WTC11 (cell line): ENCODE measurements around the gene SLC6A8. TPM values are rescaled to one million over a fixed set of nuclear protein-coding genes. Genes with fewer than 3 reads are reported as not detected.

Experiments
- ATAC-seq: fragments of 200-7000 bp; cut with Tn5 transposase; 2 replicates; pipeline ENCODE4 v1.10.0; 2021; ENCODE audit warnings: mild to moderate bottlenecking, moderate library complexity
- CTCF ChIA-PET: fragments of 300-600 bp; sonication (Branson Sonifier 250); formaldehyde crosslinking; loops from one replicate; lab custom pipeline; 2021; ENCODE audit warnings: antibody characterized with exemption; lab: Charles Lee
- POLR2A ChIA-PET: fragments of 350-600 bp; sonication (Branson Sonifier 250); formaldehyde crosslinking; loops from one replicate; lab custom pipeline; 2021; ENCODE audit warnings: antibody characterized with exemption; lab: Charles Lee
- DNase-seq: peaks from one replicate; pipeline ENCODE4 v3.0.0; 2021; ENCODE audit warnings: low spot score
- H3K27ac Mint-ChIP-seq: 2 replicates; pipeline ENCODE4 v1.8.0; 2021; ENCODE audit warnings: mixed read lengths
- H3K27me3 Mint-ChIP-seq: 2 replicates; pipeline ENCODE4 v1.8.0; 2021; ENCODE audit warnings: low read depth, mild to moderate bottlenecking, moderate library complexity, mixed read lengths
- H3K36me3 Mint-ChIP-seq: 2 replicates; pipeline ENCODE4 v1.8.0; 2021; ENCODE audit warnings: mixed read lengths
- H3K4me1 Mint-ChIP-seq: 2 replicates; pipeline ENCODE4 v1.8.0; 2022; ENCODE audit warnings: mixed read lengths
- H3K4me3 Mint-ChIP-seq: 2 replicates; pipeline ENCODE4 v1.8.0; 2021; ENCODE audit warnings: mild to moderate bottlenecking, moderate library complexity, mixed read lengths
- H3K9me3 Mint-ChIP-seq: 2 replicates; pipeline ENCODE4 v1.8.0; 2021; ENCODE audit warnings: mixed read lengths
- FOXP1 ChIP-seq: sonication (generic); formaldehyde crosslinking; IDR thresholded peaks from 2 replicates; pipeline ENCODE4 v1.8.0; 2022; ENCODE audit warnings: missing genetic modification reagents, mild to moderate bottlenecking, moderate library complexity, borderline replicate concordance
- GTF2I ChIP-seq: fragments of 250-450 bp; sonication (Bioruptor Pico); conservative IDR thresholded peaks from 2 replicates; pipeline ENCODE4 v1.4.0; 2021; ENCODE audit warnings: mild to moderate bottlenecking
- HMGA2 ChIP-seq: fragments of 250-450 bp; sonication (Bioruptor Pico); IDR thresholded peaks from 2 replicates; pipeline ENCODE4 v1.4.0; 2021; ENCODE audit warnings: mild to moderate bottlenecking, moderate library complexity
- KAT7 ChIP-seq: sonication (generic); formaldehyde crosslinking; IDR thresholded peaks from 2 replicates; pipeline ENCODE4 v1.8.1; 2023; ENCODE audit warnings: missing genetic modification reagents, mild to moderate bottlenecking, borderline replicate concordance
- MLX ChIP-seq: sonication (generic); formaldehyde crosslinking; IDR thresholded peaks from 2 replicates; pipeline ENCODE4 v1.8.1; 2023; ENCODE audit warnings: mild to moderate bottlenecking, missing genetic modification reagents, moderate library complexity
- NR3C1 ChIP-seq: sonication (generic); formaldehyde crosslinking; conservative IDR thresholded peaks from 2 replicates; pipeline ENCODE4 v1.8.1; 2023; ENCODE audit warnings: low read depth, mild to moderate bottlenecking, missing genetic modification reagents
- PRDM15 ChIP-seq: sonication (generic); formaldehyde crosslinking; IDR thresholded peaks from 2 replicates; pipeline ENCODE4 v1.8.0; 2022; ENCODE audit warnings: missing genetic modification reagents
- SMAD3 ChIP-seq: sonication (generic); formaldehyde crosslinking; IDR thresholded peaks from 2 replicates; pipeline ENCODE4 v1.8.0; 2022; ENCODE audit warnings: missing genetic modification reagents, mild to moderate bottlenecking, borderline replicate concordance
- TEAD1 ChIP-seq: sonication (generic); formaldehyde crosslinking; IDR thresholded peaks from 2 replicates; pipeline ENCODE4 v1.8.0; 2022; ENCODE audit warnings: mild to moderate bottlenecking, missing genetic modification reagents
- ZNF219 ChIP-seq: sonication (generic); formaldehyde crosslinking; IDR thresholded peaks from 2 replicates; pipeline ENCODE4 v1.8.0; 2023; ENCODE audit warnings: missing genetic modification reagents, mild to moderate bottlenecking, borderline replicate concordance
- ZNF425 ChIP-seq: fragments of 250-450 bp; sonication (Bioruptor Pico); conservative IDR thresholded peaks from 2 replicates; pipeline ENCODE4 v1.9.0; 2021; ENCODE audit warnings: mild to moderate bottlenecking
- ZNF532 ChIP-seq: fragments of 250-450 bp; sonication (Bioruptor Pico); IDR thresholded peaks from 2 replicates; pipeline ENCODE4 v1.9.0; 2021; ENCODE audit warnings: mild to moderate bottlenecking, borderline replicate concordance
- total RNA-seq: library from RNA; stranded (reverse); gene quantifications from 3 replicates; pipeline ENCODE4 v1.2.3, GENCODE V29; 2021

Gene SLC6A8
- total RNA-seq, 1 experiment from 2014 or later, result 112 TPM

GRCh38 chrX:153672531-153673427, 14.9 kb upstream of the SLC6A8 start (continued):
- TF ChIP-seq PRDM15 (CRISPR knock-in tag) (no peak), HMGA2 (CRISPR knock-in tag) (no peak), MLX (CRISPR knock-in tag) (no peak)

GRCh38 chrX:153673428-153674218, 14.1 kb upstream of the SLC6A8 start, which contains the start of gene PNCK:
Gene PNCK (minus strand): TSS chrX:153673813. CDS start chrX:153673076, 737 bp downstream.
- H3K27ac Mint-ChIP-seq, result no peak within 1 kb of the TSS
- DNase-seq (no peak), ATAC-seq (peak; percentile 34)
- TF ChIP-seq TEAD1 (no peak), FOXP1 (CRISPR knock-in tag) (0 out of 2 replicates have a peak, but pooled peaks have one; percentile 21), NR3C1 (CRISPR knock-in tag) (no peak), GTF2I (CRISPR knock-in tag) (0 out of 2 replicates have a peak, but pooled peaks have one; percentile 46), ZNF219 (CRISPR knock-in tag) (no peak), SMAD3 (CRISPR knock-in tag) (no peak), ZNF425 (CRISPR knock-in tag) (no peak), HMGA2 (CRISPR knock-in tag) (no peak), KAT7 (CRISPR knock-in tag) (no peak), ZNF532 (CRISPR knock-in tag) (no peak)
- peaks cover 8% of the 10 kb centered on the region for H3K27me3 Mint-ChIP-seq
- no peaks in the 10 kb centered on the region for H3K36me3 Mint-ChIP-seq
- H3K9me3 Mint-ChIP-seq, result no peaks in the 10 kb centered on the region
- ChIA-PET CTCF (interaction anchor here (0.8 to 7.7 kb wide), 5 partner anchors 12 to 124 kb away, joined by 3 to 143 read pairs (median 3); partner anchors contain the start of gene SLC6A8), POLR2A (interaction anchor here (0.7 to 1.7 kb wide), 3 partner anchors 11 to 37 kb away, joined by 3 to 5 read pairs (median 4); partner anchors contain the start of gene SLC6A8)
- H3K4me3 Mint-ChIP-seq, result peak within 1 kb of the TSS; percentile 55
- H3K4me1 Mint-ChIP-seq, result peaks cover 9% of the 10 kb centered on the region
